Gastroesophageal sphincter (tissue), 3 donors: ENCODE measurements around the gene FNBP1.

Experiments used
- EP300 ChIP-seq: sonication (generic); formaldehyde crosslinking; IDR thresholded peaks from one replicate; pipeline ENCODE4 v1.6.1; 2017; ENCODE audit warnings: antibody characterized with exemption, mild to moderate bottlenecking
- POLR2A ChIP-seq, 2 donors: fragments of 450-650 bp; IDR thresholded peaks; one replicate each; pipeline ENCODE4 v1.6.1; 2017; ENCODE audit warnings: antibody characterized with exemption in 2 of 2, mild to moderate bottlenecking in 2 of 2, moderate library complexity in 1 of 2
- POLR2AphosphoS5 ChIP-seq: sonication (generic); formaldehyde crosslinking; IDR thresholded peaks from one replicate; pipeline ENCODE4 v1.6.1; 2017; ENCODE audit warnings: antibody characterized with exemption
- TF ChIP-seq, protein P1 (sequence below), 4 experiments: fragments of 200-600 bp in 2 of 4; fragments of 450-650 bp in 2 of 4; sonication (generic) in 1 of 4; IDR thresholded peaks; one replicate each; pipeline ENCODE4 v1.5.1; 2017 to 2019; ENCODE audit warnings: antibody characterized with exemption in 4 of 4, mild to moderate bottlenecking in 2 of 4, moderate library complexity in 2 of 4

DNA sequence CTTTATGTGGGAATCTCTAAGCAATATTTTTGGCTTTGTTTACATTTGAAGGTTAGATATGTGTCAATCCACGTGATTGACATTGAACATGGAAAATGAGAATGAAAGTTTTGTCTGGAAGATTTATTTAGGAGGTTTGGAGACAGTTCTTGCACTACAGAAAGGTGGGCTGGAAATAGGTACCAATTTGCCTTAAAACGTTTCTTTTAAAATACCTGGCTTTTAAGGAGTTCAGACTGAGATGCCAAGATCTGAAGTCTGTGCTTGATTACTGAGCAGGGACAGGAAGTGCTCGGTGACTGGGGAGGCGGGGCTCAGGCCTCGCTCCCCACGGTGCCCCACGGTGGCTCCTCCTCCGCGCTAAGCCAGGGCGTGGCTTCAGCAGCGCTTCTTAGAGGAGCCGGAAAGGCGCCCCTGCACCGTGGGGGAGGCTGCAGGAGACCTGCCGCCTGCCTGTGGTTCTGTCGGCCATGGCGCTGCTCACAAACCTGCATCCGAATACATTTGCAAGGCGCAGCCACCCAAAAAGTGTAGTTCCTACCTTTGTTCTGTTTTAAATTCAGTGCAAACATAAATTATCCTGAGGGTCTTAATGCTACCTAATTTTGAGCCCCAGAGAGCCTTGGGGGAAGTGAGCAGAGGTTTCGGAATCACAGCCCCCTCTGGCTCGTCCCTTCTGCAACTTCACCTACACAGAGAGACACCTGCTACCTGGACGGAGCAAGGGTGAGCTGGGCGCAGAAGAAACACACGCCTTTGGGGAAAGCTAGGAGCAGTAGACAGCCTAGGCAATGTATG, 158.6 kb downstream of the FNBP1 start:
- TF ChIP-seq POLR2AphosphoS5 (peak; percentile 59), POLR2A (IDR thresholded peaks at IDR 0.05) (peak in 1 of 2 donors; percentile 22), EP300 (no peak)
- TF ChIP-seq, protein P1, sequence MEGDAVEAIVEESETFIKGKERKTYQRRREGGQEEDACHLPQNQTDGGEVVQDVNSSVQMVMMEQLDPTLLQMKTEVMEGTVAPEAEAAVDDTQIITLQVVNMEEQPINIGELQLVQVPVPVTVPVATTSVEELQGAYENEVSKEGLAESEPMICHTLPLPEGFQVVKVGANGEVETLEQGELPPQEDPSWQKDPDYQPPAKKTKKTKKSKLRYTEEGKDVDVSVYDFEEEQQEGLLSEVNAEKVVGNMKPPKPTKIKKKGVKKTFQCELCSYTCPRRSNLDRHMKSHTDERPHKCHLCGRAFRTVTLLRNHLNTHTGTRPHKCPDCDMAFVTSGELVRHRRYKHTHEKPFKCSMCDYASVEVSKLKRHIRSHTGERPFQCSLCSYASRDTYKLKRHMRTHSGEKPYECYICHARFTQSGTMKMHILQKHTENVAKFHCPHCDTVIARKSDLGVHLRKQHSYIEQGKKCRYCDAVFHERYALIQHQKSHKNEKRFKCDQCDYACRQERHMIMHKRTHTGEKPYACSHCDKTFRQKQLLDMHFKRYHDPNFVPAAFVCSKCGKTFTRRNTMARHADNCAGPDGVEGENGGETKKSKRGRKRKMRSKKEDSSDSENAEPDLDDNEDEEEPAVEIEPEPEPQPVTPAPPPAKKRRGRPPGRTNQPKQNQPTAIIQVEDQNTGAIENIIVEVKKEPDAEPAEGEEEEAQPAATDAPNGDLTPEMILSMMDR (IDR thresholded peaks at IDR 0.05) = peak in 1 of 4 experiments; percentile 19
